AG04449 (cell line): ENCODE data around the gene FNDC3B.

Experiments
- CTCF ChIA-PET: fragments of 350-600 bp; formaldehyde crosslinking; extraction: SDS; loops from one replicate; lab custom pipeline; 2021; ENCODE audit warnings: antibody characterized with exemption; lab: Yijun Ruan, JAX
- POLR2A ChIA-PET: fragments of 400-600, 350-600 bp; formaldehyde crosslinking; extraction: SDS; loops from one replicate; lab custom pipeline; 2020; ENCODE audit warnings: antibody characterized with exemption, inconsistent platforms; lab: Yijun Ruan, JAX
- DNase-seq: peaks from one replicate; pipeline ENCODE4 v3.0.0-alpha.2; 2010; ENCODE audit warnings: low read depth, low spot score
- H3K4me3 ChIP-seq: 2 replicates; pipeline ENCODE4 v1.5.1; 2011; ENCODE audit warnings: low read depth, mild to moderate bottlenecking, control low read depth, low read length
- CTCF ChIP-seq: IDR thresholded peaks from one replicate; pipeline ENCODE4 v1.5.1; 2011; ENCODE audit warnings: mild to moderate bottlenecking, moderate library complexity, low read length, control low read depth, inconsistent platforms; ENCODE audit not compliant: insufficient read depth; ENCODE audit errors: missing control alignments

The FNDC3B gene

GRCh38 chr3:172442606-172443005 is 403.2 kb downstream of the FNDC3B start:
- POLR2A ChIA-PET = no interaction called here
- CTCF ChIA-PET = interaction anchor here (1.8 kb wide), 1 partner anchor 19 kb away, joined by 6 read pairs; no protein-coding TSS in a partner anchor
- no peak overlapping the region for H3K4me3 ChIP-seq
- no peak for TF ChIP-seq CTCF
- DNase-seq = no peak

GRCh38 chr3:172444821-172445220 is 405.4 kb downstream of the FNDC3B start:
- no peak for DNase-seq
- ChIA-PET CTCF (interaction anchor here (1.2 to 1.3 kb wide), 2 partner anchors 10 to 17 kb away, joined by 3 to 10 read pairs; no protein-coding TSS in a partner anchor), POLR2A (no interaction called here)
- no peak for TF ChIP-seq CTCF
- H3K4me3 ChIP-seq = no peak overlapping the region

- POLR2A ChIA-PET = no interaction called here
- CTCF ChIA-PET = no interaction called here
These were observed 406.8 kb downstream of the FNDC3B start for GRCh38 chr3:172446198-172446597.

GRCh38 chr3:172447611-172448579 is 408.5 kb downstream of the FNDC3B start, which contains the start of gene GHSR:
Gene GHSR, minus strand, starts transcription at chr3:172448456. Its CDS starts 43 bp downstream, at chr3:172448413.
- POLR2A ChIA-PET = no interaction called here
- CTCF ChIA-PET = interaction anchor here (0.8 to 1.2 kb wide), 3 partner anchors 11 to 176 kb away, joined by 3 read pairs; no protein-coding TSS in a partner anchor
- DNase-seq = no peak

More at GRCh38 chr3:172446198-172446597, 406.8 kb downstream of the FNDC3B start:
- no peak for DNase-seq
- no peak overlapping the region for H3K4me3 ChIP-seq
- TF ChIP-seq CTCF = no peak

GRCh38 chr3:172448661-172449465 is 409.5 kb downstream of the FNDC3B start:
- TF ChIP-seq CTCF = no peak
- no peak for DNase-seq
- ChIA-PET CTCF (interaction anchor here (1.2 kb wide), 1 partner anchor 29 kb away, joined by 3 read pairs; no protein-coding TSS in a partner anchor), POLR2A (no interaction called here)
- no peak overlapping the region for H3K4me3 ChIP-seq

More at GRCh38 chr3:172447611-172448579, 408.5 kb downstream of the FNDC3B start, which contains the start of gene GHSR:
- H3K4me3 ChIP-seq = no peak within 1 kb of the TSS
- no peak for TF ChIP-seq CTCF
